Ascending aorta (tissue), 2 donors: ENCODE measurements around the gene TMEM198. TPM values are rescaled to one million over a fixed set of nuclear protein-coding genes. Genes with fewer than 3 reads are reported as not detected.

Experiments used
- DNase-seq, 2 donors: peaks; one replicate each; pipeline ENCODE4 v3.0.0-alpha.2; 2019; ENCODE audit warnings: low spot score in 2 of 2
- H3K27ac ChIP-seq, 2 donors: fragments of 200-600 bp; sonication (generic); one replicate each; pipeline ENCODE4 v1.5.1; 2016 to 2017; ENCODE audit warnings: mild to moderate bottlenecking in 1 of 2
- H3K27me3 ChIP-seq: fragments of 200-600 bp; sonication (generic); one replicate; pipeline ENCODE4 v1.5.1; 2017
- H3K36me3 ChIP-seq, 2 donors: fragments of 200-600 bp; sonication (generic); one replicate each; pipeline ENCODE4 v1.5.1; 2016
- H3K4me1 ChIP-seq, 2 donors: fragments of 200-600 bp; sonication (generic); one replicate each; pipeline ENCODE4 v1.5.1; 2016 to 2017; ENCODE audit warnings: mild to moderate bottlenecking in 1 of 2
- H3K4me3 ChIP-seq, 2 donors: fragments of 200-600 bp; sonication (generic); one replicate each; pipeline ENCODE4 v1.5.1; 2016 to 2017; ENCODE audit warnings: mild to moderate bottlenecking in 1 of 2
- H3K9me3 ChIP-seq, 2 donors: fragments of 200-600 bp; sonication (generic); one replicate each; pipeline ENCODE4 v1.5.1; 2016
- intact Hi-C: fragments of 100-400 bp; cut with DNase I; formaldehyde crosslinking; loops from one replicate; pipeline ENCODE4 v1.15.1; 2023
- total RNA-seq: library from RNA; depleted of rRNA; stranded (reverse); fragments of >200 nt; gene quantifications from one replicate; pipeline ENCODE4 v1.1.0, GENCODE V29; 2016
- TF ChIP-seq, protein P1 (sequence below), 3 experiments: fragments of 200-600 bp in 2 of 3; fragments of 450-650 bp in 1 of 3; sonication (generic) in 2 of 3; IDR thresholded peaks; one replicate each; pipeline ENCODE4 v1.5.1; 2016 to 2019; ENCODE audit warnings: antibody characterized with exemption in 3 of 3, mild to moderate bottlenecking in 1 of 3, moderate library complexity in 1 of 3

TMEM198 gene
- total RNA-seq, 1 donor from 2014 or later: 6.0 TPM

DNA sequence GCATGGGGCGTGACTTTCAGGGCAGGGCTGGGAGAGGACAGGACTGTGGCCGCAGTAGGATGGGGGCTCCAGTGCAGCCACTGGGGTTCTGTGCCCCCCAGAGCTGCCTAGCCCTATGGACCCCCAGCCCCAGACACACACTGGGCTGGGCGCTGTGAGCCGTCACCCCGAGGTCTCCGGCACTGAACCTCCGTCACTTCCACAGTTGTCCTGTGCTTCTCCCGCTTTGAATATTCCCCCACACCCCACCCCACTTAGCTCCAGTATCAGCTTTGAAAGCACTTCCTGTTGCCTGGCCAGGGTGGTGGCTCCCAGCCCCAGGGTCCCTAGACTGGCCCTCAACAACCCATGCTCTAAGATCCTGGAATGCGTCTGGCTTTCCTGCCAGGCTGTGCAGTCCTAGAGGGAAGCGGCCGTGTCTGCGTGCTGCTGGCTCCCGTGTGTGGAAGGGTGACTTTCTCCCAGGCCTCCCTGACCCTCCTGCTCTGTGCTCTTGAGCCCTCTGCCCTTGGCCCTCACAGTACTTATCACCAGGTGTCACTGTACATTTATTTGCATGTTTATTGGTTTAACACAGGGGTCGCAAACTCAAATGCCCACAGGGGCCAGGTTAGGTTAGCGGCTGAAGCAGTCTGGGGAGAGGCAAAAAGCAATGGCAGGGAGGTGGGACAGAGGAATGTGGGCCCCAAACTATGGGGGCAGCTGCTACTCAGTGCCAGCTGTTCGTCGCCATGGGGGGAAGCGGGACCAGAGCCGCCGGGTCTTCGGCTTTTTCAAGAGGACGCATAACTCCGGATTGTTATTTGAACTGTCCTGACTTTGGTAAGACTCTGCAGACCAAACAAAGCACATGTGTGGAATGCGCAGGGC, 17.6 kb downstream of the TMEM198 start:
- no peaks in the 10 kb centered on the region for H3K9me3 ChIP-seq
- H3K4me1 ChIP-seq: no peaks in the 10 kb centered on the region
- no peak overlapping the region for H3K4me3 ChIP-seq
- no peak for DNase-seq
- H3K27ac ChIP-seq: no peak overlapping the region
- H3K36me3 ChIP-seq: peaks cover 18 to 34% of the 10 kb centered on the region in 2 donors
- H3K27me3 ChIP-seq: no peaks in the 10 kb centered on the region
- intact Hi-C loops: no loop called here
- TF ChIP-seq, protein P1, sequence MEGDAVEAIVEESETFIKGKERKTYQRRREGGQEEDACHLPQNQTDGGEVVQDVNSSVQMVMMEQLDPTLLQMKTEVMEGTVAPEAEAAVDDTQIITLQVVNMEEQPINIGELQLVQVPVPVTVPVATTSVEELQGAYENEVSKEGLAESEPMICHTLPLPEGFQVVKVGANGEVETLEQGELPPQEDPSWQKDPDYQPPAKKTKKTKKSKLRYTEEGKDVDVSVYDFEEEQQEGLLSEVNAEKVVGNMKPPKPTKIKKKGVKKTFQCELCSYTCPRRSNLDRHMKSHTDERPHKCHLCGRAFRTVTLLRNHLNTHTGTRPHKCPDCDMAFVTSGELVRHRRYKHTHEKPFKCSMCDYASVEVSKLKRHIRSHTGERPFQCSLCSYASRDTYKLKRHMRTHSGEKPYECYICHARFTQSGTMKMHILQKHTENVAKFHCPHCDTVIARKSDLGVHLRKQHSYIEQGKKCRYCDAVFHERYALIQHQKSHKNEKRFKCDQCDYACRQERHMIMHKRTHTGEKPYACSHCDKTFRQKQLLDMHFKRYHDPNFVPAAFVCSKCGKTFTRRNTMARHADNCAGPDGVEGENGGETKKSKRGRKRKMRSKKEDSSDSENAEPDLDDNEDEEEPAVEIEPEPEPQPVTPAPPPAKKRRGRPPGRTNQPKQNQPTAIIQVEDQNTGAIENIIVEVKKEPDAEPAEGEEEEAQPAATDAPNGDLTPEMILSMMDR (IDR thresholded peaks at IDR 0.05): no peak

DNA sequence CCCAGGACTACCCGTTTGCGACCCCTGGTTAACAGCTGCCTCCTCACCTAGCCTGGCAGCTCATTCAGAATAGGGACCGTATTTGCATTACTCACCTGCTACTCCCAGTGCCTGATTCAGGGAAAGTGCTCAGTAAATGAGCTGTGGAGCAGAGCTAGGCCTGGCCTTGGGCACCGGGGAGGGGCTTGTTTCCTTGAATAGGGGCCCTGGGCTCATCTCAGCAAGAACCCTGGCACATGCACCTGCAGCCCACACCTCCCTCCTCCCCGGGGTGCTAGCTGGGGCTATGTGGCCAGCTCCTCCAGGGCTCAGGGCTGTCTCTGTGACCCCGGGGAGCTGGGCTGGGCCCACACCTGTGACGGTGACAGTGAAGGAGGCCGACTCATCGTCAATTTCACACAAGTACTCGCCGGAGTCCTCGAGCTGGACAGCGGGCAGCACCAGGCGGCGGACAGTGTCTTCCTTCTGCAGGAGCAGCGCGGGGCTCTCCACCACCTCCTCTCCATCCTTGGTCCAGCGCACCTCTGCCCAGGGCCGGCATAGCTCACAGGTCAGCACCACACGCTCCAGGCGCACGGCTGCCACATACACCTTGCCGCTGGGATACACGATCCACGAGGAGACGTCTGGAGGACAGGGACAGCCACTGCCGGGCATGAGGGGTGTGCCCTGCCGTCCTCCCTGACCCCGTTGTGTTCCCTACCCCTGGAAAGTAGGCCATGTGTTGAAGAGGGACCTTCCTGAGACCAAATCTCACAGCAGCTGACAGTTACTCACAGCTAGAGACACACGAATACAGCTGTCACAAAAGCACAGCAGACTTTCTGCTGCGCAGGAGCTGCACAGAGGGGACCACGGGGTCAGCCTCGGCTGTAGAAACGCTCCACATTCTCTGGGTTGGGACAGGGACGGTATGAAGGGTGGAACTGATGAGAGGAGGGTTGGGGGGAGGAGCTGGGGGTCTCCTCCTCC, 18.5 kb downstream of the TMEM198 start:
- intact Hi-C loops: no loop called here
- H3K36me3 ChIP-seq: peaks cover 18 to 38% of the 10 kb centered on the region in 2 donors
- TF ChIP-seq, protein P1 (IDR thresholded peaks at IDR 0.05): no peak

DNA sequence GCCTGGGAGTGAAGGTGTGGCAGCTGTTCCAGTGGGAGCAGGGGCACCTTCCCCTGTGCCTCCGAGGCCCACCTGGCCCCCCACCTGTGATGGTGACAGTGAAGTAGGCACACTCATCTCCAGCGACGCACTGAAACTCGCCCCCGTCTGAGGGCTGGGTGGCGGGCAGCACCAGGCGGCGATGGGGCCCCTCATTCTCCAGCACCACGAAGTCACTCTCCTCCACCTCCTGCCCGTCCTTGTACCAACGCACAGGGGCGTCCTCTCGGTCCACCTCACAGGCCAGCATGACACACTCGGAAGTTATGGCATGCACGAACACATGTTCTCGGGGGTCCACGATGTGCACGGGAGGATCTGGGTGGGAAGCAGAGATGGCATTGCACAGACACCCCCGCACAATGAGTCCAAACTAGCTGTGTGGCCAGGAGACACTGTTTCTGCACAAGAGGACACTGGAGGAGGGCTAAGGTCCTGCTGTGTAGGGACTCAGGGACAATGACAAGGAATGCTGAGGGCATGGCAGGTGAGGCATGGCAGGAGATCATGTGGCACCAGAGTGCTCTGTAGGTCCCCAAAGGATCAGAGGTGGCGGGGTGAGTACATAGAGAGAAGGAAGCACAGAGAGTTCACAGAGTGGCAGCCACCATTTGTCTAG, 19.6 kb downstream of the TMEM198 start:
- H3K9me3 ChIP-seq: no peaks in the 10 kb centered on the region
- no peaks in the 10 kb centered on the region for H3K27me3 ChIP-seq
- intact Hi-C loops: no loop called here
- no peak overlapping the region for H3K27ac ChIP-seq
- DNase-seq: peak in 1 of 2 donors; percentile 56
- H3K4me3 ChIP-seq: no peak overlapping the region
- peaks cover 18 to 36% of the 10 kb centered on the region in 2 donors for H3K36me3 ChIP-seq
- TF ChIP-seq, protein P1 (IDR thresholded peaks at IDR 0.05): no peak
- H3K4me1 ChIP-seq: no peaks in the 10 kb centered on the region

More for the DNA sequence above, 18.5 kb downstream of the TMEM198 start:
- DNase-seq: peak in 1 of 2 donors; percentile 55
- Histone ChIP-seq H3K4me3 (no peak overlapping the region), H3K9me3 (no peaks in the 10 kb centered on the region), H3K27ac (no peak overlapping the region), H3K27me3 (no peaks in the 10 kb centered on the region), H3K4me1 (no peaks in the 10 kb centered on the region)

DNA sequence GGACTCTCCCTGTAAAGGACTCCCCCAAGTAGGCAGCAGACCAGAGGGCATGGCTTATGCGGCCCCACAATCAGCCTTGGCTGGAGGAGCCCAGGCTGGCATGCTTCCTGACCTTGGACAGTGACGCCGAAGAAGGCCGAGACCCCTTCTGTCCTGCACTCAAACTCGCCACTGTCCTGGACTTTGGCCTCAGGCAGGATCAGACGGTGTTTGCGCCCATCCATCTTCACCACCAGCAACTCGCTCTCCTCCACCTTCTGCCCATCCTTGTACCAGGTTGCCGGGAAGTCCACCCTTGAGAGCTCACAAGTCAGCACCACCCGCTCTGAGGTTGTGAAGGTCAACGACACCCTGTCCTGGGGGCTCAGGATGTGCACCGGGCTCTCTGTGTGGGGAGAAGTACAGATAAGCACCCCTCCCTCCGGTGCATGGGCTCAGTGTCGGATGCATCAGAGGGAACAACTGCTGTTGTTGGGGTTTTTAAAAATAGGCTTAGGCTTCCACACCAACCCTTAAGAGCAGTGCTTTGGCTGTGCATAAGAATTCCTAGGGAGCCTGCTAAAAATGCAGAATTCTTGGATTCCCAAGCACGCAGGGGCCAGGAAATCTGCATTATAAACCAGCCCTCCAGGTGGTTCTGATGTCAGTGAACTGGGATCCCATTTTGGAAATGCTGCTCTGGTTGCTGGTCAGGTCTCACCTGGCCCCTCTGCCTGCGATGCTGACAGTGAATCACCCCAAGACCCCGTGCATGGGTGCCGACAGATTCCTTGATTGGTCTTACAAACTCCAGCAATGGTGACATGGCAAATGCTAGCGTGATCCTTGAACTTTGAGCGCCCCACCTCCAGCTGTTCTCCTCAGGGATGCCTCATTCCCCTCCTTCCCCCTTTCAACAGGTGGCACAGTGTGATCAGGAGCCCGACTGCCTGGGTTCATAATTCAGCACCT, 21.6 kb downstream of the TMEM198 start:
- no peak overlapping the region for H3K27ac ChIP-seq
- peaks cover 0 to 5% of the 10 kb centered on the region in 2 donors for H3K4me1 ChIP-seq
- H3K4me3 ChIP-seq: no peak overlapping the region
- H3K36me3 ChIP-seq: peaks cover 18 to 36% of the 10 kb centered on the region in 2 donors
- no peaks in the 10 kb centered on the region for H3K27me3 ChIP-seq
- no peak for DNase-seq
- TF ChIP-seq, protein P1 (IDR thresholded peaks at IDR 0.05): no peak
- intact Hi-C loops: no loop called here
- H3K9me3 ChIP-seq: no peaks in the 10 kb centered on the region
